ENCODE results near the gene TNNT1.
"Not testable (repeated sequence)": the region's sequence is repeated elsewhere in the genome, so short reads cannot be mapped to it uniquely, and the experiment has no call there.

TNNT1 gene

GRCh38 chr19:55149078-55150003 is at the start of gene TNNT1:
TNNT1 (minus strand) TSS chr19:55149206; CDS start chr19:55147157, 2,049 bp downstream.
- DNase-seq: no peak

GRCh38 chr19:55198651-55199050 is 49.6 kb upstream of the TNNT1 start:
- DNase-seq: no peak

DNA sequence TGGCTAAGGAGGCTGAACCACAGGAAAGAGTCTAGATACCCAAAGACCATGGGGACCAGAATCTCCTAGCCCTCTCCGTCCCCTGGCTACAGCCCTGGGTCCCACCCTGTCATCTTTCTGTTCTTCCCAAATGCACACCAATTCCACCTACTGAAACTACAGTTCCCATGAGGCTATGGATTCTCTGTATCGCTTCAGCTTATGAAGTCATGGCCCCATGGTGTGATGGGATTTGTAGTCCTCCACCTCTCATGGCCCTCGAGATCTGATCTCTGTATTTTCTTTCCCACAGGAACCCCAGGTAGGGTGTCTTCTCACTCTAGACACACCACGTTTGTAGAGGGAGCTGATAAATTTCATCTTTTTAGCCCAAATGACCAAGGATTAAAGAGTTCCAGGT is 48.5 kb upstream of the TNNT1 start:
- DNase-seq: peak; percentile 47

DNA sequence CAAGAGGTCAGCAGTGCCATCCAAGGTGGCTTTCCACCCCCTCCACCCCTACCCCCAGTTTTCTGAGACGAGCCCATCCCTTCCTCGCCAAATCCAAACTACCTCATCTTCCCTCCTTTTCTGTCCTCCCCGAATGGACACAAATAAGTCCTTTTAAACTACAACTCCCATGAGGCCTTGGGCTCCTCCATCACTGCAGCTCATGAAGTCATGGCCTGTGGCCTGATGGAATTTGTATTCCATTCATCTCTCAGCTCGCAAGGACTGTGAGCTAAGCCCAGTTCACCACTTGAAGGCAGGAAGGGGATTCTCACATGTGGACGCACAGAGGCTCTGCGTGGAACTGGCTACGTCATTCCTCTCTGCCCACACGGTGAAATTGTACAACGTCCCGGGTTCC is 47.8 kb upstream of the TNNT1 start:
- DNase-seq: no peak

DNA sequence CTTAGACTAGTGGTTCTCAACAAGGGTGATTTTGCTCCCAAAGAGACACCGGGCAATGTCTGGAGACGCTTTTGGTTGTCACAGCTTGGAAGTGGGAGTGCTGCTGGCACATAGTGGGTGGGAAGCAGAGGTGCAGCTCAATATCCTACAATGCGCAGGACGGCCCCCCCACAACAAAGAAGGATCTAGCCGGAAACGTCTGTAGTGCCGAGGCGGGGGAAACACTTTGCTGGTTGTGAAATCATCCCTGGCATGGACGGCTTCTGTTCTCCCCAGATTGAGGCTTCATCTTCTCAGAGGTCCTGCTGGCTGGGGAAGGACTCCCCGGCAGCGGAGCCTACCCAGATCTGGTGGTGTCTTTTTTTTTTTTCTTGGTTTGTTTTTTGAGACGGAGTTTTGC is 44.5 kb upstream of the TNNT1 start:
- DNase-seq: no peak

GRCh38 chr19:55189403-55189835 is 40.4 kb upstream of the TNNT1 start:
- DNase-seq: peak; percentile 21

GRCh38 chr19:55188625-55189024 is 39.6 kb upstream of the TNNT1 start:
- no peak for DNase-seq

DNA sequence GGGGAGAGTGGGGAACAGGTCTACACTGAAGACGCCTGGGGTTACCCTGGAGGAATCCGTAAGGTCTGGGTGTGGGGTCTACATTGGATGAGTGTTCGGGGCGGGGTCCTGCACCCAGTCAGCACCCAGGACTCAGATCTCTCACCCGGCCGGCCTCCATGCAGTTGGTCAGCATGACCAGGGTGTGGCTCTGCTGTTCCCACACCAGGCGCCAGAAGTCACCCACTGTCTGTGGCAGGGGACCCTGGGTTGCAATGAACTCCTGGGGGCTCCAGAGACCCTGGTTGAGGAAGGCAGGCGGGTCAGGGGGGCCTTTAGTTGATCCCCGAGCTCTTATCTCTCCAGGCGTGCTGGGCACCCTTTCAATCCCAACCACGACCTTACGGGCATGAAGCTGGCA is 37.1 kb upstream of the TNNT1 start:
- no peak for DNase-seq

DNA sequence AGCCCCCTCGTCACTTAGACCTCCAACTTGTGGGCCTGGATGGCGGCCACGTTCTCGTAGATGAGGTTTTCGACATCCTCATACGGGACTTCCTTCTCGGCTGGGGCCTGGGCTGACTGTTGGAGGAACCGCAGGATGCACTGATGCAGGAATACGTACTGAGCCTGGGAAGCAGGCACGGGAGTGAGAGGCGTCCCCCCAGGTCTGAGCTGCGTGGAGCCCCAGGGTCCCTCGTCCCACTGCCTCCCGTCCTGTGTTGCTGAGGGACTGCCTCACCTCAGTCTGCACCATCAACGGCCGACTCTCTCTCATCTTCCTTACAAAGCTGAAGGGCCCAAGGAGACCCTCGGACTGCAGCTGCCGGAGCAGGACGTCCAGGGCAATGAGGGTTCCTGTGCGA is 32.7 kb upstream of the TNNT1 start:
- DNase-seq: no peak

GRCh38 chr19:55179606-55180484 is 30.8 kb upstream of the TNNT1 start, which contains the start of gene SYT5:
SYT5 (minus strand) TSS chr19:55180289; CDS start chr19:55179041, 1,248 bp downstream.
- DNase-seq: peak; percentile 75

DNA sequence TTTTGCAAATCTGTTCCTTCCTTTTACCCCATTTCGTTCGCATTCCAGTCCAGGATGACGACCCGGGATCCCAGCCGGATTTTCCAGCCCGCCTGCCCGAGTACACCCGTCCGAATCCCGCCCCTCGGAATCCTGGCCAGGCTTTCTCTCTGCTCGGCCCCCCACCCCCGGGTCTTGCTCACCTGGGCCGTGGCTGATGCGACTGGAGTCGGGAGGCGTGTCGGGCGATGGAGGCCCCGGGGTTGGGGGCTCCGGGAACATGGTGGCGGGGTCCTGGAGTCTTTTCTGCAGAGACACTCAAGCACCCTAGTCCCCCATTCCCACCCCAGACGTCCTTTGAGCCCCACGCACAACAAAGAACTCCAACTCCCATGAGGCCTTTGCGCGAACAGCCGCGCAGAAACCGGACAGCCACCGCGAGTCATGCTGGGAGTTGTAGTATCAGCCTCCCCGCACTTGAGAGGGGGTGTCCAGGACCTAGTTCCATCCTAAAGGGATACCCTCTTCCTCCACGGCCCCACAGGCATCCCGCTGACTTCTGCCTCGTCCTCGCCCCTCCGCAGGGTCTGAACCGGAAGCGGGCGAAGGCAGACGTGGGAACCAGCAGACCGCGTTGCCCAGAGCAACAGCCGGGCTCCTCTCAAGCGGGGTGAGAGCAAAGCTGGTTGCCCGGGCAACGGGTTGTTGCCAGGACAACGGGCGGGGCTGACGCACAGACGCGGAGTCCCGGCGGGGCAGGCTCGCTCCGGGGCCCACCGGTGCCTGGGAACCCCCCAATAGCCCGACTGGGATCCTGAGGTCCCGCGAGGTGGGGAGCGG is 30.0 kb upstream of the TNNT1 start:
- peak; percentile 97 for DNase-seq

DNA sequence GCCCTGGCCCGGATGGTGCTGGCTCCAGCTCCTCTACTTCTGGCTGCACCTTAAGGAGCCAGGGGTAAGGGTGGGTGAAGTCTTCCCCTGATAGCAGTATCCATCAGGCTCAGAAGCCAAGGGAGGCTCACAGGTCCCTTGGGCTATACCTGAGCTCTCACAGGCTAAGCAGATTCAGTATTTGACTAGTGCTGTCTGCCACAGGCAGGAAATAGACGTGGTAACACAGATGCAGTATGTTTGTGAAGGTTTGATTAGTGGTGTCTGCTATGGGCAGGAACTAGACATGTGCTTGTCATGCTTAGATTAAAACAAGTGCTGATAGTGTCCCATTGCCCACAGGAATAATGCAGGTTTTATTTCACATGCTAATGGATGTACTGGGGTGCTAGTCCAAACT is 27.1 kb upstream of the TNNT1 start:
- DNase-seq: no peak

- no peak for DNase-seq
Measured at GRCh38 chr19:55175117-55175867, 26.3 kb upstream of the TNNT1 start.

- no peak for DNase-seq
Measured at GRCh38 chr19:55174425-55175116, 25.6 kb upstream of the TNNT1 start.

- peak; percentile 59 for DNase-seq
Measured at GRCh38 chr19:55173714-55174409, 24.9 kb upstream of the TNNT1 start.

- DNase-seq: no peak
Measured at GRCh38 chr19:55173186-55173713, 24.2 kb upstream of the TNNT1 start.

DNA sequence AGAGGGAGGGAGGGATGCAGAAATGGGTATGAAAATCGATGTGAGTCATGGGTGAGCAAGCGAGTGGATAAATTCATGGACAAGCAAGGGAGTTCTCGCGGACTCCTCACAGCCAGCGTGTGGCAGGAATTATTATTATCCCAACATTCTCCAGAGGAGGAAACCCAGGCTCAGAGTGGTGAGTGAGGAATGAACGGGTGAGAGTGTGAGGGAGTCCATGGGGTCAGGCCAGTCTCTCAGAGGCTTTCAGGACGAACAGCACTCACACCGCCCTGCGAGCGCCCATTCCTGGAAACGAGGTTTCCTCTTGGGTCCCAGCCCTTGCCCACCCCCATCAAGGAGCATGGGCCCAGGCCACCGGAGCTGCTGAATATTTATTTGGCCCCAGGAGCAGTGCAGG is 23.7 kb upstream of the TNNT1 start:
- no peak for DNase-seq

DNA sequence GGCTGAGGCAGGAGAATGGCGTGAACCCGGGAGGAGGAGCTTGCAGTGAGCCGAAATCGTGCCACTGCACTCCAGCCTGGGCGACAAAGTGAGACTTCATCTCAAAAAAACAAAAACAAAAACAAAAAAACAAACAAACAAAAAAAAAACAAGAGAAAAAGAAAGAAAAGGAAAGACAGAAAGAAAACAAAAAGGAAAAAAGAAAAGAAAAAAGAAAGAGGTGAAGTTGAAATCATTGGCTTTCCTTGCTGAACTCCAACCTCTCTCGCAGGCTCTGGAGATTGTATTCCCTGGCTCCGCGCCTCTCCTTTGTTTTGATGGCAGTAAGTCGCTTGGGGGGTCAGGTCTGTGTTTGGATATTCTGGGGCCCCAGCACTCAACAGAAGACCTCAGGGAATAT is 23.3 kb upstream of the TNNT1 start:
- not testable (repeated sequence) for DNase-seq

GRCh38 chr19:55171440-55171839 is 22.4 kb upstream of the TNNT1 start:
- DNase-seq: no peak

DNA sequence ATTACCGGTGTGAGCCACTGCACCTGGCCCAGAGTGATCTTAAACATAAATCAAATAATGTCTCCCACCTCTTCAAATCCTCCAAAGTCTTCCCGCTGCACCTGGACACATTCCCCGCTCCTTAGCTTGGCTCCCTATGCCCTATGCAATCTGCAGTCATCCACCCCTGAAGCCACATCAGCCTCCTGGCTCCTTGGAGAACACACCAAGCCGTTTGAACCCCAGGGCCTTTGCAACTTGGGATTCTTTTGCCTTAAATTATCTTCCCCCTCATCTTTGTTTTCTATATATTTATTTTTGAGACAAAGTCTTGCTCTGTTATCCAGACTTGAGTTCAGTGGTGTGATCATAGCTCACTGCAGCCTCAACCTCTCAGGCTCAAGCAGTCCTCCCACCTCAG is 20.1 kb upstream of the TNNT1 start:
- no peak for DNase-seq

All from eye (tissue), 1 donor.